ENCODE results near the gene OR51E1.
A peak's percentile ranks its signal among the peaks of the same experiment; 100 is the strongest.

Gene OR51E1

GRCh38 chr11:4643682-4644081 is at the start of gene OR51E1:
OR51E1 (plus strand) TSS chr11:4643982; CDS start chr11:4652527, 8,545 bp downstream.
- no peak for DNase-seq

- no peak for DNase-seq
Measured at GRCh38 chr11:4605057-4605456, 38.7 kb upstream of the OR51E1 start.

- no peak for DNase-seq
Measured at GRCh38 chr11:4606231-4607015, 37.4 kb upstream of the OR51E1 start.

GRCh38 chr11:4607096-4607495 is 36.7 kb upstream of the OR51E1 start:
- no peak for DNase-seq

GRCh38 chr11:4607781-4608666 is 35.8 kb upstream of the OR51E1 start, which contains the start of gene TRIM68:
TRIM68 (minus strand) TSS chr11:4608231; CDS start chr11:4605504, 2,727 bp downstream.
- DNase-seq: peak; percentile 96

GRCh38 chr11:4610258-4610935 is 33.4 kb upstream of the OR51E1 start:
- DNase-seq: peak; percentile 46

GRCh38 chr11:4611986-4612385 is 31.8 kb upstream of the OR51E1 start:
- no peak for DNase-seq

GRCh38 chr11:4615856-4616444 is 27.8 kb upstream of the OR51E1 start:
- DNase-seq: no peak

GRCh38 chr11:4619514-4619913 is 24.3 kb upstream of the OR51E1 start:
- DNase-seq: no peak

- peak; percentile 43 for DNase-seq
Measured at GRCh38 chr11:4626207-4627099, 17.3 kb upstream of the OR51E1 start.

GRCh38 chr11:4636136-4636535 is 7.6 kb upstream of the OR51E1 start:
- no peak for DNase-seq

GRCh38 chr11:4636962-4637661 is 6.7 kb upstream of the OR51E1 start, which contains the start of gene OR51D1:
OR51D1 (plus strand) TSS chr11:4637477; CDS start chr11:4639791, 2,314 bp downstream.
- DNase-seq: peak; percentile 67

GRCh38 chr11:4637662-4638047 is 6.1 kb upstream of the OR51E1 start:
- no peak for DNase-seq

- no peak for DNase-seq
Measured at GRCh38 chr11:4639931-4640330, 3.9 kb upstream of the OR51E1 start.

- no peak for DNase-seq
Measured at GRCh38 chr11:4641501-4641900, 2.3 kb upstream of the OR51E1 start.

- DNase-seq: no peak
Measured at GRCh38 chr11:4642043-4642442, 1.7 kb upstream of the OR51E1 start.

GRCh38 chr11:4643076-4643475 is 706 bp upstream of the OR51E1 start:
- DNase-seq: no peak

- no peak for DNase-seq
Measured at GRCh38 chr11:4644233-4644632, 451 bp downstream of the OR51E1 start.

- no peak for DNase-seq
Measured at GRCh38 chr11:4645974-4646373, 2.2 kb downstream of the OR51E1 start.

GRCh38 chr11:4647766-4648165 is 4.0 kb downstream of the OR51E1 start:
- DNase-seq: no peak

Data from CD4-positive, alpha-beta T cell treated with Interleukin-17A for 1 hour (primary cell).